Sigmoid colon (tissue), 3 donors: ENCODE data around the gene HSDL2.

Experiments used
- CTCF ChIP-seq, 4 experiments: fragments of 450-650 bp in 3 of 4; fragments of 200-600 bp in 1 of 4; IDR thresholded peaks; one replicate each; pipeline ENCODE4 v1.5.1; 2016 to 2019; ENCODE audit warnings: antibody characterized with exemption in 4 of 4, mild to moderate bottlenecking in 3 of 4, moderate library complexity in 2 of 4
- POLR2A ChIP-seq, 2 donors: fragments of 450-650 bp; IDR thresholded peaks; one replicate each; pipeline ENCODE4 v1.6.1; 2016; ENCODE audit warnings: antibody characterized with exemption in 2 of 2, mild to moderate bottlenecking in 2 of 2, moderate library complexity in 2 of 2

DNA sequence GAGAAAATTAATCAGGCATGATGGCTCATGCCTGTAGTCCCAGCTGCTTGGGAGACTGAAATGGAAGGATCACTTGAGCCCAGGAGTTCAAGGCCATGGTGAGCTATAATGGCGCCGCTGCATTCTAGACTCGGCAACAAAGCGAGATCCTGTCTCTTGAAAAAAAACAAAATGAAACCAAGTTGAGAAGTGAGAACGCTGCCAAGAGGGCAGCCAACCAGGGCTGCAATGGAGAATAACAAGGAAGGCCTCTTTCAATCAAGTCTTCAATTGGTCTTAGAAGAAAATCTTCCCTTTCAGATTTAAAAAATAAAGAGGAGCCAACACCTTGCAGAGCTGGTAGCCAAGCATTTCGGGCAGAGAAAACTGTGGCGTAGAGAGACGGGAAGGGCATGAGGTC, 121.4 kb downstream of the HSDL2 start:
- TF ChIP-seq CTCF (IDR thresholded peaks at IDR 0.05) (no peak), POLR2A (IDR thresholded peaks at IDR 0.05) (no peak)
